Measurements from ENCODE around the gene IPO9. TPM values are rescaled to one million over a fixed set of nuclear protein-coding genes. Genes with fewer than 3 reads are reported as not detected.

The IPO9 gene
- total and polyA plus RNA-seq, 2 of the 4 experiments (the other 2 are of a cell fraction): 14.0 to 23.4 TPM

DNA sequence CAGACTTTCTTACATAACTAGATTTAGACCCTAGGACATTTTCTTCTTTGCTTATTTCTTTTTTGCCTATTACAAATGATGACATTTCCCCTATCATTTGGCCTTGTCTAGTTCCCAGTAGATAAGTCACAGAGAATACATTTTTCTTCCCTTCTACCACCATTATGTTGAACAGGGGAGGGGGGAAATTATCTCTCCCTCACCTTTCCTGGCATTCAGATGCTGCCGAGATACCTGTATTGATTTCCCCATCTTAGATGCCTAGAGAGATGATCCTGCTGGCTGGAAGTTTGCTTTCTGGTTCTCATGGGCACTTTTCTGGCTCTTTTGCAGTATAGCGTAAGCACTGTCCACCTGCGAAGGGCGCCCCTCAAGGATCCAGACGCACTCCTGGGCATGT, 5.7 kb downstream of the IPO9 start:
- Histone ChIP-seq H3K79me1 (ENCODE audit: low read depth in 1 of 2, low read length in 2 of 2) (peaks cover 10 to 43% of the 10 kb centered on the region in 2 experiments), H3K9ac (ENCODE audit: low read depth, low read length) (no peak overlapping the region), H3K27ac (ENCODE audit: insufficient read depth, low read length) (no peak overlapping the region), H2BK5ac (ENCODE audit: low read depth, low read length, poor library complexity, severe bottlenecking) (no peak overlapping the region), H3K14ac (replicated peaks; ENCODE audit: low read depth, low read length) (no peak overlapping the region), H3K4me1 (ENCODE audit: control insufficient read depth, insufficient read depth, low read length) (no peaks in the 10 kb centered on the region), H4K8ac (ENCODE audit: low read depth in 2 of 2, low read length in 2 of 2) (no peak overlapping the region), H2BK15ac (ENCODE audit: low read depth, low read length) (no peak overlapping the region), H3K9me1 (ENCODE audit: insufficient read depth, low read length) (no peaks in the 10 kb centered on the region), H3K4me2 (ENCODE audit: low read depth, low read length) (no peak overlapping the region), H3K56ac (ENCODE audit: extremely low read depth, insufficient read depth, low read length) (no peak overlapping the region), H3K4me3 (ENCODE audit: insufficient read depth, low read depth, low read length) (no peak overlapping the region), H3K23ac (ENCODE audit: low read depth, low read length) (no peak overlapping the region), H4K5ac (ENCODE audit: low read depth, low read length) (no peak overlapping the region), H3K27me3 (ENCODE audit: control insufficient read depth, insufficient read depth, low read length) (no peaks in the 10 kb centered on the region), H2BK20ac (ENCODE audit: low read depth, low read length) (no peak overlapping the region), H4K20me1 (ENCODE audit: insufficient read depth, low read length) (peaks cover 39% of the 10 kb centered on the region), H3K18ac (ENCODE audit: low read depth, low read length) (no peak overlapping the region), H3K9me3 (ENCODE audit: control insufficient read depth, insufficient read depth, low read length) (no peaks in the 10 kb centered on the region), H3K4ac (ENCODE audit: low read depth, low read length) (no peak overlapping the region), H2AK9ac (replicated peaks; ENCODE audit: low read depth, low read length, poor library complexity) (no peak overlapping the region), H2BK120ac (ENCODE audit: low read depth, low read length) (no peak overlapping the region), H4K91ac (ENCODE audit: insufficient read depth, low read depth, low read length) (no peak overlapping the region), H2AK5ac (ENCODE audit: low read depth, low read length) (no peak overlapping the region), H3K36me3 (ENCODE audit: control insufficient read depth, insufficient read depth, low read length) (peaks cover 2% of the 10 kb centered on the region; the same call in 1 of the 2 replicates), H2AFZ (replicated peaks; ENCODE audit: low read length, poor library complexity) (no peak overlapping the region)
- WGBS, 2 experiments (ENCODE audit: extremely low coverage in 2 of 2, insufficient read length in 1 of 2): 100% methylated on average over 2 of the region's 5 CpGs; no CpG with 5 or more reads in 1 of the 2 experiments
- ChIA-PET CTCF (no interaction called here), POLR2A (ENCODE audit: unreplicated experiment) (no interaction called here)
- no TSS peak for BruUV-seq (replicated peaks)
- ATAC-seq (ENCODE audit: low read depth) (no peak), DNase-seq (no peak)
- dilution Hi-C loops (cut with HindIII; ENCODE audit: low sequenced_read_pairs, unreplicated experiment): no loop called here
- TF ChIP-seq CHD1 (IDR thresholded peaks at IDR 0.05; ENCODE audit: low read depth, low read length): no peak
- TF ChIP-seq FOS (IDR thresholded peaks at IDR 0.05; ENCODE audit: low read depth, low read length): no peak
- TF ChIP-seq NFE2L2 (IDR thresholded peaks at IDR 0.05; ENCODE audit: low read depth, low read length): no peak
- TF ChIP-seq CEBPB (IDR thresholded peaks at IDR 0.05; ENCODE audit: low read depth, low read length): no peak
- no peak for TF ChIP-seq RFX5 (IDR thresholded peaks at IDR 0.05; ENCODE audit: low read depth, low read length)
- no peak for TF ChIP-seq USF2 (IDR thresholded peaks at IDR 0.05; ENCODE audit: low read depth, low read length)
- no peak for TF ChIP-seq MXI1 (IDR thresholded peaks at IDR 0.05; ENCODE audit: borderline replicate concordance, low read depth, low read length)
- TF ChIP-seq, protein P1, sequence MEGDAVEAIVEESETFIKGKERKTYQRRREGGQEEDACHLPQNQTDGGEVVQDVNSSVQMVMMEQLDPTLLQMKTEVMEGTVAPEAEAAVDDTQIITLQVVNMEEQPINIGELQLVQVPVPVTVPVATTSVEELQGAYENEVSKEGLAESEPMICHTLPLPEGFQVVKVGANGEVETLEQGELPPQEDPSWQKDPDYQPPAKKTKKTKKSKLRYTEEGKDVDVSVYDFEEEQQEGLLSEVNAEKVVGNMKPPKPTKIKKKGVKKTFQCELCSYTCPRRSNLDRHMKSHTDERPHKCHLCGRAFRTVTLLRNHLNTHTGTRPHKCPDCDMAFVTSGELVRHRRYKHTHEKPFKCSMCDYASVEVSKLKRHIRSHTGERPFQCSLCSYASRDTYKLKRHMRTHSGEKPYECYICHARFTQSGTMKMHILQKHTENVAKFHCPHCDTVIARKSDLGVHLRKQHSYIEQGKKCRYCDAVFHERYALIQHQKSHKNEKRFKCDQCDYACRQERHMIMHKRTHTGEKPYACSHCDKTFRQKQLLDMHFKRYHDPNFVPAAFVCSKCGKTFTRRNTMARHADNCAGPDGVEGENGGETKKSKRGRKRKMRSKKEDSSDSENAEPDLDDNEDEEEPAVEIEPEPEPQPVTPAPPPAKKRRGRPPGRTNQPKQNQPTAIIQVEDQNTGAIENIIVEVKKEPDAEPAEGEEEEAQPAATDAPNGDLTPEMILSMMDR (conservative IDR thresholded peaks at IDR 0.05; ENCODE audit: low read depth, low read length): no peak
- no peak for TF ChIP-seq RAD21 (IDR thresholded peaks at IDR 0.05; ENCODE audit: low read length)
- no peak for TF ChIP-seq SMC3 (IDR thresholded peaks at IDR 0.05; ENCODE audit: low read depth, low read length)
- TF ChIP-seq BHLHE40 (IDR thresholded peaks at IDR 0.05; ENCODE audit: low read depth, low read length): no peak
- TF ChIP-seq, protein P2, sequence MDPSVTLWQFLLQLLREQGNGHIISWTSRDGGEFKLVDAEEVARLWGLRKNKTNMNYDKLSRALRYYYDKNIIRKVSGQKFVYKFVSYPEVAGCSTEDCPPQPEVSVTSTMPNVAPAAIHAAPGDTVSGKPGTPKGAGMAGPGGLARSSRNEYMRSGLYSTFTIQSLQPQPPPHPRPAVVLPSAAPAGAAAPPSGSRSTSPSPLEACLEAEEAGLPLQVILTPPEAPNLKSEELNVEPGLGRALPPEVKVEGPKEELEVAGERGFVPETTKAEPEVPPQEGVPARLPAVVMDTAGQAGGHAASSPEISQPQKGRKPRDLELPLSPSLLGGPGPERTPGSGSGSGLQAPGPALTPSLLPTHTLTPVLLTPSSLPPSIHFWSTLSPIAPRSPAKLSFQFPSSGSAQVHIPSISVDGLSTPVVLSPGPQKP (IDR thresholded peaks at IDR 0.05; ENCODE audit: borderline replicate concordance, low read depth, low read length): no peak
- TF ChIP-seq MAZ (IDR thresholded peaks at IDR 0.05; ENCODE audit: borderline replicate concordance, low read depth, low read length): no peak
- no peak for TF ChIP-seq POLR2A (IDR thresholded peaks at IDR 0.05; ENCODE audit: low read depth, low read length)
- TF ChIP-seq MAFK (IDR thresholded peaks at IDR 0.05; ENCODE audit: low read depth, low read length): no peak
- TF ChIP-seq RCOR1 (IDR thresholded peaks at IDR 0.05; ENCODE audit: insufficient replicate concordance, low read length): no peak
- intact Hi-C loops (cut with micrococcal nuclease): no loop called here
- in situ Hi-C loops (cut with MboI; ENCODE audit: low sequenced_read_pairs): no loop called here
